Activated naive CD8-positive, alpha-beta T cell treated with anti-CD3 and anti-CD28 coated beads, Interleukin-2, amount 10 ng/mL, durations not matched to agents 7 days and 5 days (primary cell): ENCODE measurements around the gene VAMP8. TPM values are rescaled to one million over a fixed set of nuclear protein-coding genes. Genes with fewer than 3 reads are reported as not detected.
"Not testable (repeated sequence)": the region's sequence is repeated elsewhere in the genome, so short reads cannot be mapped to it uniquely, and the experiment has no call there.

Source experiments
- ATAC-seq: fragments of 150-1000 bp; cut with Tn5 transposase; one replicate; pipeline ENCODE4 v1.10.0; 2021; ENCODE audit warnings: low read depth, moderate library complexity
- POLR2A ChIA-PET: fragments of 350-600 bp; sonication (Branson Sonifier 250); formaldehyde crosslinking; loops from one replicate; lab custom pipeline; 2021; ENCODE audit warnings: antibody characterized with exemption; lab: Charles Lee
- DNase-seq: peaks from one replicate; pipeline ENCODE4 v3.0.0; 2021
- H3K27ac Mint-ChIP-seq: one replicate; pipeline ENCODE4 v1.8.0; 2022; ENCODE audit warnings: mild to moderate bottlenecking, mixed read lengths
- H3K27me3 Mint-ChIP-seq: one replicate; pipeline ENCODE4 v1.8.0; 2022; ENCODE audit warnings: mild to moderate bottlenecking, moderate library complexity, mixed read lengths
- H3K36me3 Mint-ChIP-seq: one replicate; pipeline ENCODE4 v1.8.0; 2021; ENCODE audit warnings: mild to moderate bottlenecking, mixed read lengths
- H3K4me1 Mint-ChIP-seq: one replicate; pipeline ENCODE4 v1.8.0; 2021; ENCODE audit warnings: mixed read lengths
- H3K4me3 Mint-ChIP-seq: one replicate; pipeline ENCODE4 v1.8.0; 2022; ENCODE audit warnings: mild to moderate bottlenecking, moderate library complexity, mixed read lengths
- H3K9me3 Mint-ChIP-seq: one replicate; pipeline ENCODE4 v1.8.0; 2021; ENCODE audit warnings: mixed read lengths
- total RNA-seq, 2 experiments: library from RNA; stranded (reverse); gene quantifications; one replicate each; pipeline ENCODE4 v1.2.3, GENCODE V29; 2021

VAMP8 gene
- total RNA-seq, 2 experiments from 2014 or later = 128 to 135 TPM

- Mint-ChIP-seq H3K27ac (peak overlapping the region; percentile 51), H3K9me3 (no peaks in the 10 kb centered on the region), H3K4me1 (peaks cover 8% of the 10 kb centered on the region), H3K36me3 (peaks cover 12% of the 10 kb centered on the region), H3K27me3 (no peaks in the 10 kb centered on the region), H3K4me3 (no peak overlapping the region)
- DNase-seq (no peak), ATAC-seq (no peak)
- POLR2A ChIA-PET = interaction anchor here (0.6 to 6.3 kb wide), 4 partner anchors 11 to 130 kb away, joined by 3 to 67 read pairs (median 28); partner anchors contain the start of genes C2orf68, GGCX, MAT2A and SH2D6
These were observed 27.6 kb upstream of the VAMP8 start for GRCh38 chr2:85549826-85550225.

GRCh38 chr2:85550486-85550885 lies 26.9 kb upstream of the VAMP8 start:
- H3K27ac Mint-ChIP-seq = no peak overlapping the region
- H3K4me1 Mint-ChIP-seq = peaks cover 8% of the 10 kb centered on the region
- no peak overlapping the region for H3K4me3 Mint-ChIP-seq
- POLR2A ChIA-PET = interaction anchor here (3.0 to 6.3 kb wide), 3 partner anchors 11 to 130 kb away, joined by 18 to 67 read pairs (median 39); partner anchors contain the start of genes GGCX, MAT2A and SH2D6
- no peaks in the 10 kb centered on the region for H3K9me3 Mint-ChIP-seq
- no peak for DNase-seq
- ATAC-seq = no peak
- H3K27me3 Mint-ChIP-seq = no peaks in the 10 kb centered on the region
- H3K36me3 Mint-ChIP-seq = peaks cover 11% of the 10 kb centered on the region

GRCh38 chr2:85551698-85552678 lies 25.4 kb upstream of the VAMP8 start:
- H3K27ac Mint-ChIP-seq = peak overlapping the region; percentile 56
- peaks cover 8% of the 10 kb centered on the region for H3K4me1 Mint-ChIP-seq
- H3K27me3 Mint-ChIP-seq = no peaks in the 10 kb centered on the region
- no peak overlapping the region for H3K4me3 Mint-ChIP-seq
- POLR2A ChIA-PET = interaction anchor here (0.5 to 6.3 kb wide), 11 partner anchors 9 to 225 kb away, joined by 3 to 67 read pairs (median 6); partner anchors contain the start of genes GGCX, MAT2A, RNF181 and SH2D6
- H3K9me3 Mint-ChIP-seq = no peaks in the 10 kb centered on the region
- DNase-seq (peak; percentile 81), ATAC-seq (peak; percentile 90)
- H3K36me3 Mint-ChIP-seq = peaks cover 11% of the 10 kb centered on the region

GRCh38 chr2:85553184-85553583 lies 24.2 kb upstream of the VAMP8 start:
- POLR2A ChIA-PET = interaction anchor here (0.6 to 6.3 kb wide), 3 partner anchors 11 to 133 kb away, joined by 3 to 67 read pairs (median 6); partner anchors contain the start of genes MAT2A and SH2D6
- H3K4me3 Mint-ChIP-seq = no peak overlapping the region
- DNase-seq = no peak
- H3K27ac Mint-ChIP-seq = no peak overlapping the region
- no peak for ATAC-seq
- H3K36me3 Mint-ChIP-seq = peaks cover 10% of the 10 kb centered on the region
- peaks cover 8% of the 10 kb centered on the region for H3K4me1 Mint-ChIP-seq
- no peaks in the 10 kb centered on the region for H3K27me3 Mint-ChIP-seq
- no peaks in the 10 kb centered on the region for H3K9me3 Mint-ChIP-seq

GRCh38 chr2:85554980-85555612 lies 22.3 kb upstream of the VAMP8 start:
- Mint-ChIP-seq H3K27me3 (no peaks in the 10 kb centered on the region), H3K9me3 (no peaks in the 10 kb centered on the region), H3K36me3 (peaks cover 11% of the 10 kb centered on the region), H3K4me3 (no peak overlapping the region), H3K27ac (no peak overlapping the region), H3K4me1 (peaks cover 15% of the 10 kb centered on the region)
- no peak for ATAC-seq
- POLR2A ChIA-PET = interaction anchor here (2.0 kb wide), 1 partner anchor 136 kb away, joined by 10 read pairs; the partner anchor contains the start of gene SH2D6
- no peak for DNase-seq

GRCh38 chr2:85557130-85557529 lies 20.3 kb upstream of the VAMP8 start:
- POLR2A ChIA-PET = interaction anchor here (0.7 to 2.0 kb wide), 6 partner anchors 11 to 143 kb away, joined by 3 to 10 read pairs (median 4); partner anchors contain the start of genes MAT2A, RNF181 and SH2D6
- Mint-ChIP-seq H3K27ac (no peak overlapping the region), H3K4me1 (peaks cover 16% of the 10 kb centered on the region), H3K9me3 (no peaks in the 10 kb centered on the region), H3K36me3 (peaks cover 5% of the 10 kb centered on the region), H3K4me3 (no peak overlapping the region), H3K27me3 (no peaks in the 10 kb centered on the region)
- no peak for DNase-seq
- ATAC-seq = no peak

- no peak overlapping the region for H3K4me3 Mint-ChIP-seq
- peaks cover 5% of the 10 kb centered on the region for H3K36me3 Mint-ChIP-seq
- H3K9me3 Mint-ChIP-seq = no peaks in the 10 kb centered on the region
- H3K27me3 Mint-ChIP-seq = no peaks in the 10 kb centered on the region
- H3K4me1 Mint-ChIP-seq = peaks cover 17% of the 10 kb centered on the region
- ATAC-seq = no peak
- POLR2A ChIA-PET = interaction anchor here (3.7 kb wide), 1 partner anchor 19 kb away, joined by 24 read pairs; the partner anchor contains the start of gene MAT2A
- no peak for DNase-seq
- H3K27ac Mint-ChIP-seq = no peak overlapping the region
These were observed 19.2 kb upstream of the VAMP8 start for GRCh38 chr2:85558160-85558559.

GRCh38 chr2:85560403-85560726 lies 17.0 kb upstream of the VAMP8 start:
- H3K9me3 Mint-ChIP-seq, H3K36me3 Mint-ChIP-seq, H3K27me3 Mint-ChIP-seq, DNase-seq, ATAC-seq: not testable (repeated sequence)
- Mint-ChIP-seq H3K27ac (peak overlapping the region; percentile 95), H3K4me3 (peak overlapping the region; percentile 97), H3K4me1 (peaks cover 24% of the 10 kb centered on the region)
- POLR2A ChIA-PET = interaction anchor here (0.7 to 4.1 kb wide), 9 partner anchors 9 to 205 kb away, joined by 3 to 30 read pairs (median 15); partner anchors contain the start of genes ELMOD3, MAT2A, RNF181 and SH2D6

- Mint-ChIP-seq H3K27me3 (no peaks in the 10 kb centered on the region), H3K27ac (peak overlapping the region; percentile 95), H3K9me3 (no peaks in the 10 kb centered on the region), H3K36me3 (peaks cover 5% of the 10 kb centered on the region), H3K4me1 (peaks cover 24% of the 10 kb centered on the region), H3K4me3 (peak overlapping the region; percentile 97)
- ATAC-seq = peak; percentile 25
- POLR2A ChIA-PET = interaction anchor here (0.7 to 4.1 kb wide), 11 partner anchors 9 to 142 kb away, joined by 3 to 30 read pairs (median 8); partner anchors contain the start of genes MAT2A, RNF181, SH2D6 and VAMP8
- no peak for DNase-seq
These were observed 16.5 kb upstream of the VAMP8 start for GRCh38 chr2:85560812-85561279.

- Mint-ChIP-seq H3K27ac (peak within 1 kb of the TSS; percentile 95), H3K27me3 (no peaks in the 10 kb centered on the region), H3K4me3 (peak within 1 kb of the TSS; percentile 97), H3K4me1 (peaks cover 24% of the 10 kb centered on the region), H3K9me3 (no peaks in the 10 kb centered on the region), H3K36me3 (peaks cover 5% of the 10 kb centered on the region)
- DNase-seq (peak; percentile 89), ATAC-seq (peak; percentile 95)
- POLR2A ChIA-PET = interaction anchor here (0.7 to 4.1 kb wide), 20 partner anchors 8 to 242 kb away, joined by 3 to 30 read pairs (median 4); partner anchors contain the start of genes C2orf68, MAT2A, RNF181 and SH2D6
These were observed 15.8 kb upstream of the VAMP8 start, which contains the start of gene GGCX for GRCh38 chr2:85561280-85562212. Gene GGCX, minus strand, starts transcription at chr2:85561493. Its CDS starts 65 bp downstream, at chr2:85561428.

GRCh38 chr2:85564144-85564563 lies 13.2 kb upstream of the VAMP8 start:
- no peaks in the 10 kb centered on the region for H3K36me3 Mint-ChIP-seq
- H3K27me3 Mint-ChIP-seq = no peaks in the 10 kb centered on the region
- ATAC-seq (no peak), DNase-seq (no peak)
- peak overlapping the region; percentile 37 for H3K27ac Mint-ChIP-seq
- H3K4me3 Mint-ChIP-seq = peak overlapping the region; percentile 5
- peaks cover 24% of the 10 kb centered on the region for H3K4me1 Mint-ChIP-seq
- POLR2A ChIA-PET = interaction anchor here (0.6 to 1.3 kb wide), 2 partner anchors 25 to 145 kb away, joined by 3 to 6 read pairs; partner anchors contain the start of genes MAT2A and SH2D6
- no peaks in the 10 kb centered on the region for H3K9me3 Mint-ChIP-seq
